HG03378 (cell line): Measurements from ENCODE around the gene EXOC3L1.

Source experiments
- ATAC-seq: cut with Tn5 transposase; IDR thresholded peaks from one replicate; pipeline ENCODE4 v1.9.1; 2021; ENCODE audit warnings: mild to moderate bottlenecking, moderate library complexity; ENCODE audit not compliant: unreplicated experiment

The EXOC3L1 gene

GRCh38 chr16:67150047-67150832, 39.7 kb downstream of the EXOC3L1 start:
- ATAC-seq, result no peak

- ATAC-seq, result no peak
Observed at GRCh38 chr16:67149276-67150046, 40.5 kb downstream of the EXOC3L1 start.

GRCh38 chr16:67148656-67149275, 41.2 kb downstream of the EXOC3L1 start:
- no peak for ATAC-seq

- no peak for ATAC-seq
Observed at GRCh38 chr16:67148221-67148620, 41.7 kb downstream of the EXOC3L1 start.

GRCh38 chr16:67147437-67148140, 42.3 kb downstream of the EXOC3L1 start:
- no peak for ATAC-seq

- ATAC-seq, result no peak
Observed at GRCh38 chr16:67146523-67147357, 43.2 kb downstream of the EXOC3L1 start.

GRCh38 chr16:67145746-67146145, 44.2 kb downstream of the EXOC3L1 start:
- ATAC-seq, result no peak

- ATAC-seq, result no peak
Observed at GRCh38 chr16:67144943-67145342, 45.0 kb downstream of the EXOC3L1 start.

GRCh38 chr16:67142342-67142741, 47.6 kb downstream of the EXOC3L1 start:
- ATAC-seq, result no peak

- ATAC-seq, result no peak
Observed at GRCh38 chr16:67141391-67141790, 48.5 kb downstream of the EXOC3L1 start.

- no peak for ATAC-seq
Observed at GRCh38 chr16:67137605-67138004, 52.3 kb downstream of the EXOC3L1 start.
